HG03460 (cell line): ENCODE measurements around the gene MBOAT1.
A peak's percentile ranks its signal among the peaks of the same experiment; 100 is the strongest.

ENCODE experiments used
- ATAC-seq: cut with Tn5 transposase; IDR thresholded peaks from one replicate; pipeline ENCODE4 v1.9.1; 2021; ENCODE audit not compliant: unreplicated experiment

Gene MBOAT1

GRCh38 chr6:20058121-20058905 lies 154.0 kb downstream of the MBOAT1 start:
- ATAC-seq, result no peak

GRCh38 chr6:20056350-20056992 lies 155.8 kb downstream of the MBOAT1 start:
- peak; percentile 59 for ATAC-seq

GRCh38 chr6:20055916-20056315 lies 156.4 kb downstream of the MBOAT1 start:
- no peak for ATAC-seq
